Stomach (tissue), 4 donors: ENCODE results near the gene PET100.

ENCODE experiments used
- EP300 ChIP-seq: sonication (generic); formaldehyde crosslinking; IDR thresholded peaks from one replicate; pipeline ENCODE4 v1.6.1; 2017; ENCODE audit warnings: antibody characterized with exemption
- POLR2A ChIP-seq, 4 donors: fragments of 450-650 bp; IDR thresholded peaks; one replicate each; pipeline ENCODE4 v1.6.1; 2016; ENCODE audit warnings: antibody characterized with exemption in 4 of 4, control low read depth in 2 of 4, mild to moderate bottlenecking in 1 of 4, moderate library complexity in 1 of 4
- POLR2AphosphoS5 ChIP-seq, 3 donors: sonication (generic); formaldehyde crosslinking; IDR thresholded peaks; one replicate each; pipeline ENCODE4 v1.6.1; 2016; ENCODE audit warnings: antibody characterized with exemption in 3 of 3
- TF ChIP-seq, protein P1 (sequence below), 7 experiments: fragments of 450-650 bp in 4 of 7; fragments of 200-600 bp in 3 of 7; sonication (generic) in 3 of 7; IDR thresholded peaks; one replicate each; pipeline ENCODE4 v1.5.1; 2016 to 2019; ENCODE audit warnings: antibody characterized with exemption in 7 of 7, control low read depth in 2 of 7, mild to moderate bottlenecking in 1 of 7

DNA sequence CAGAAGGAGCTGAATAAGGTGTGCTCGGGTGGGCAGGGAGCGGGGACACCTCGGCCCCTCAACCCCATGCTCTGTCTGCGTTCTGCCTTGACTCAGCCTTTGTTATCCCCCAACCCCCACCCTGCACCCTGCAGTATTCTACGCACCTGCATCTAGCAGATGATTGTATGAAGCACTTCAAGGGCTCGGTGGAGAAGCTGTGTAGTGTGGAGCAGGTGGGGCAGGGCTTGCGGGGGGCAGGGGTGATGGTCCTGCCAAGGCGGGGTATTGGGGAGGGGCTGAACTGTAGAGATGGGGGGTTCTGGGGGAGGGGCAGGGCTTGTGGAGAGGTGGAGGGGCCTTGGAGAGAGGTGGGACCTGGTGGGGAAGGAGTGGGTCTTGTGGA lies 13.4 kb downstream of the PET100 start:
- TF ChIP-seq, protein P1, sequence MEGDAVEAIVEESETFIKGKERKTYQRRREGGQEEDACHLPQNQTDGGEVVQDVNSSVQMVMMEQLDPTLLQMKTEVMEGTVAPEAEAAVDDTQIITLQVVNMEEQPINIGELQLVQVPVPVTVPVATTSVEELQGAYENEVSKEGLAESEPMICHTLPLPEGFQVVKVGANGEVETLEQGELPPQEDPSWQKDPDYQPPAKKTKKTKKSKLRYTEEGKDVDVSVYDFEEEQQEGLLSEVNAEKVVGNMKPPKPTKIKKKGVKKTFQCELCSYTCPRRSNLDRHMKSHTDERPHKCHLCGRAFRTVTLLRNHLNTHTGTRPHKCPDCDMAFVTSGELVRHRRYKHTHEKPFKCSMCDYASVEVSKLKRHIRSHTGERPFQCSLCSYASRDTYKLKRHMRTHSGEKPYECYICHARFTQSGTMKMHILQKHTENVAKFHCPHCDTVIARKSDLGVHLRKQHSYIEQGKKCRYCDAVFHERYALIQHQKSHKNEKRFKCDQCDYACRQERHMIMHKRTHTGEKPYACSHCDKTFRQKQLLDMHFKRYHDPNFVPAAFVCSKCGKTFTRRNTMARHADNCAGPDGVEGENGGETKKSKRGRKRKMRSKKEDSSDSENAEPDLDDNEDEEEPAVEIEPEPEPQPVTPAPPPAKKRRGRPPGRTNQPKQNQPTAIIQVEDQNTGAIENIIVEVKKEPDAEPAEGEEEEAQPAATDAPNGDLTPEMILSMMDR (IDR thresholded peaks at IDR 0.05) = no peak
- TF ChIP-seq POLR2AphosphoS5 (IDR thresholded peaks at IDR 0.05) = no peak
- no peak for TF ChIP-seq EP300
- no peak for TF ChIP-seq POLR2A (IDR thresholded peaks at IDR 0.05)
